Measurements from ENCODE around the gene PYGO1.
"Not testable (repeated sequence)": the region's sequence is repeated elsewhere in the genome, so short reads cannot be mapped to it uniquely, and the experiment has no call there.

Gene PYGO1

DNA sequence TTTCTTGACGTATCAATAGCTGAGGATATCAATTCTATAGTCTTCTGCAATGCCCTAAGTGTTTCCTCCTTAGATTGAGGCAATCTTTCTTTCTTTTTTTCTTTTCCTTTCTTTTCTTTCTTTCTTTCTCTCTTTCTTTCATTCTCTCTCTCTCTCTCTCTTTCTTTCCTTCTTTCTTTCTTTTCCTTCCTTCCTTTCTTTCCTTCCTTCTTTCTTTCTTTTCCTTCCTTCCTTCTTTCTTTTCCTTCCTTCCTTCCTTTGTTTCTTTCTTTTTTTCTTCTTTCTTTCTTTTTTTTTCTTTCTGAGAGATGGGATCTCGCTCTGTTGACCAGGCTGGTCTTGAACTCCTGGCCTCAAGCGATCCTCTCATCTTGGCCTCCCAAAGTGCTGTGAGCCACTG is 70.1 kb downstream of the PYGO1 start:
- H3K4me3 ChIP-seq (ENCODE audit: low read depth in 1 of 2, low read length in 1 of 2), result no peak overlapping the region
- H3K9me3 ChIP-seq, result no peaks in the 10 kb centered on the region
- H3K27me3 ChIP-seq, result peaks cover 9% of the 10 kb centered on the region
- no peaks in the 10 kb centered on the region for H3K4me1 ChIP-seq (ENCODE audit: control insufficient read depth in 1 of 2, insufficient read depth in 1 of 2, low read depth in 1 of 2, low read length in 1 of 2)
- H3K36me3 ChIP-seq, result no peaks in the 10 kb centered on the region
- H3K27ac ChIP-seq, result no peak overlapping the region
- TF ChIP-seq, protein P1, sequence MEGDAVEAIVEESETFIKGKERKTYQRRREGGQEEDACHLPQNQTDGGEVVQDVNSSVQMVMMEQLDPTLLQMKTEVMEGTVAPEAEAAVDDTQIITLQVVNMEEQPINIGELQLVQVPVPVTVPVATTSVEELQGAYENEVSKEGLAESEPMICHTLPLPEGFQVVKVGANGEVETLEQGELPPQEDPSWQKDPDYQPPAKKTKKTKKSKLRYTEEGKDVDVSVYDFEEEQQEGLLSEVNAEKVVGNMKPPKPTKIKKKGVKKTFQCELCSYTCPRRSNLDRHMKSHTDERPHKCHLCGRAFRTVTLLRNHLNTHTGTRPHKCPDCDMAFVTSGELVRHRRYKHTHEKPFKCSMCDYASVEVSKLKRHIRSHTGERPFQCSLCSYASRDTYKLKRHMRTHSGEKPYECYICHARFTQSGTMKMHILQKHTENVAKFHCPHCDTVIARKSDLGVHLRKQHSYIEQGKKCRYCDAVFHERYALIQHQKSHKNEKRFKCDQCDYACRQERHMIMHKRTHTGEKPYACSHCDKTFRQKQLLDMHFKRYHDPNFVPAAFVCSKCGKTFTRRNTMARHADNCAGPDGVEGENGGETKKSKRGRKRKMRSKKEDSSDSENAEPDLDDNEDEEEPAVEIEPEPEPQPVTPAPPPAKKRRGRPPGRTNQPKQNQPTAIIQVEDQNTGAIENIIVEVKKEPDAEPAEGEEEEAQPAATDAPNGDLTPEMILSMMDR (IDR thresholded peaks at IDR 0.05), result no peak

DNA sequence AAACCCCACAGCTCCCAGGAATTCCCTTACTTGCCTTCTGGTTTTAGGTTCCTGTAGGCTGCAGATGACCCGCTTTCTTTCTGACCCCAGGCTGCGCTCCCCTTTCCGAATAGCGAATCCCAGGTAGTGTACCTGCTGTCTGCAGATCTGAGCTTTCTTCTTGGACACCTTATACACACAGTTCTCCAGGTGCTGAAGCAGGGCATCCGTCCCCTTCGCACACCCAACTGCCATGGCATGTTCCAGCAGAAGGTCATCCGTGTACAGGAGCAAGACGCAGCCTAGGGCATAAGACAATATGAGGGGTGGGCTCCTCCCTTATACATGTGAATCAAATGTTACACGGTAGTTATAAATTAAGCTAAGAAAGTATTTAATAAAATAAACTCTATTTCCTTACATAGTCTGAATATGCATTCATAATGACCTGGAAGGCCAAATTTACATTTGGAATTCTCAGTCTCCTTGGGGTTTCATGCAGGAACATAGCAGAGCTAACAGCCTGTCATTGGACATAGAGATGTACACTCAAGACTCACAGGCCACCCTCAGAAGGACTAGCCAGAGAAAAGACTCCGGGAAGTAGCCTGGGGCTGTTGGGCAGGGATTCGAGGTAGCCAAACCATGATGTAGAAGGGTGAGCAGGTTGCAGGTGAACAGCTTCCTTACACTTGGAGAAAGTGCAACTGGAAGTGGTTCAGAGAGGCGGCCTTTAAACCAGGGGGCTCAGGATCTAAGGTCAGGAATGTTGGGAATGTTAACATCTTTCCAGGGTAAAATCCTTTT is 72.0 kb downstream of the PYGO1 start:
- Histone ChIP-seq H3K27ac (no peak overlapping the region), H3K4me1 (ENCODE audit: control insufficient read depth in 1 of 2, insufficient read depth in 1 of 2, low read depth in 1 of 2, low read length in 1 of 2) (no peaks in the 10 kb centered on the region), H3K27me3 (no peaks in the 10 kb centered on the region), H3K4me3 (ENCODE audit: low read depth in 1 of 2, low read length in 1 of 2) (no peak overlapping the region), H3K36me3 (no peaks in the 10 kb centered on the region), H3K9me3 (no peaks in the 10 kb centered on the region)
- TF ChIP-seq, protein P1 (IDR thresholded peaks at IDR 0.05), result no peak

DNA sequence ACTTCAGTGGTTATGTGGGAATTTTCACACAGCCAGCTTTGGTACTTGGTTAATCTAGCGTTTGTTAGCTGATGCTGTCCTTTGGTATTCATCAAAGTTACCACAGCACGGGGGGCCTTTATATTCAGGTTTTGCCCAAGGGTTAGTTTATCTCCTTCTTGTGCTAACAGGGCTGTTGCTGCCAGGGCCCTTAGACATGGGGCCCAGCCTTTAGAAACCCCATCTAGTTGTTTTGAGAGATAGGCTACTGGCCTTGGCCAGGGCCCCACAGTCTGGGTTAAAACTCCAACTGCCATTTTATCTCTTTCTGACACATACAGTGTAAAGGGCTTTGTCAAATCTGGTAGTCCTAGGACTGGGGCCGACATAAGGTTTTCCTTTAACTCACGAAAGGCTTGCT is 72.7 kb downstream of the PYGO1 start:
- Histone ChIP-seq H3K4me1 (ENCODE audit: control insufficient read depth in 1 of 2, insufficient read depth in 1 of 2, low read depth in 1 of 2, low read length in 1 of 2) (no peaks in the 10 kb centered on the region), H3K27ac (no peak overlapping the region), H3K36me3 (no peaks in the 10 kb centered on the region), H3K27me3 (no peaks in the 10 kb centered on the region), H3K9me3 (no peaks in the 10 kb centered on the region), H3K4me3 (ENCODE audit: low read depth in 1 of 2, low read length in 1 of 2) (no peak overlapping the region)
- TF ChIP-seq, protein P1 (IDR thresholded peaks at IDR 0.05), result no peak

DNA sequence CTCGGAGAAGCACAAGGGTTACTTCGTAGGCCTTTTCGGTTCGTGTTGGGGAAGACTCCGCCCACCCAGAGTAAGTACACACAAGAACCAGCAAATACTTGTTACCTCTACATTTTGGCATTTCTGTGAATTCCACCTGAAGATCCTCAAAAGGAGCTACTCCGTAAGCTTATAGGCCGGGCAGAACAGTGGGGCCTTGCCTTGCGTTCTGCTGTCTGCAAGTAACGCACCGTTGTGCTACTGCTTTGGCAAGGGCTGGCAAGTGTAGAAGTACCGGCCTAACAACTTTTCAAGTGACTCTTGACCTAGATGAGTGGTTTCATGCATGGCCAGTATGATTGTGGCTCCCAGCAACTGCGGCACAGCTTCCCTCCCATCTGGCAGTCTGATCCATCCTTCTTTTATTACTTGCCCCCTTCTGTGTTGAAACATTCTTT is 73.7 kb downstream of the PYGO1 start:
- TF ChIP-seq, protein P1 (IDR thresholded peaks at IDR 0.05), result no peak
- no peak overlapping the region for H3K27ac ChIP-seq
- H3K9me3 ChIP-seq, result no peaks in the 10 kb centered on the region
- no peaks in the 10 kb centered on the region for H3K36me3 ChIP-seq
- H3K4me3 ChIP-seq (ENCODE audit: low read depth in 1 of 2, low read length in 1 of 2), result no peak overlapping the region
- no peaks in the 10 kb centered on the region for H3K27me3 ChIP-seq
- no peaks in the 10 kb centered on the region for H3K4me1 ChIP-seq (ENCODE audit: control insufficient read depth in 1 of 2, insufficient read depth in 1 of 2, low read depth in 1 of 2, low read length in 1 of 2)

DNA sequence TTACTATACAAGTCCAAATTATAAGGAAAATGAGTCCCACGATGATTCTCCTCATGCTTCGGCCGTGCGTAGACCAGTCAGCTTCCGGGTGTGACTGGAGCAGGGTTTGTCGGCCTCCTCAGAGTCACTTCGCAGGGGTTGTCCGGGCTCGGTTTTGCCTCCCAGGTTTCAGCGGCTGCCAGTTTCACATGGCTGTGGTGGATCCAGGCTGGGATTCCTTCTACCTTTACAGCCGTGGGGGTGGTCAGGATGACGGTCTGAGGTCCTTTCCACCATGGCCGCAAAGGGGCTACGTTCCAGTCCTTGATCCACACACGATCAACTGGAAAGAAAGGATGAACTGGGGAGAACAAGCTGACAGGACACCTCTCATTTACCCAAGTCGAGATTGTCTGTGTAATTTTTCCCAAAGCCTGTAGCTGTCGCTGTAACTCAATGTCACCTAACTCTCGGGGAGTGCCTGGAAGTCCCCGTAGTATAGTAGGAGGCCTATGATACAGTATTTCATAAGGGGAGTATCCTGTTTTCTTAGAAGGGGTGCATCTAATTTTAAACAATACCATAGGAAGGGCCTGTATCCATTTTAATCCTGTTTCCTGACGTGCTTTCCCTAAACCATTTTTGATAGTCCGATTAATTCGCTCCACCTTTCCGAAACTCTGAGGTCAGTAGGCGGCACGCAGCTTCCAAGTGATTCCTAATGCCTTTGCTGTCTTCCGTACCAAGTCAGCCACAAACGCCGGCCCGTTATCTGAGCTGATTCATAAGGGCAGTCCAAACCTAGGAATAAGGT is 74.3 kb downstream of the PYGO1 start:
- H3K27me3 ChIP-seq; H3K36me3 ChIP-seq; H3K9me3 ChIP-seq; H3K27ac ChIP-seq; H3K4me3 ChIP-seq (ENCODE audit: low read depth in 1 of 2, low read length in 1 of 2); H3K4me1 ChIP-seq (ENCODE audit: control insufficient read depth in 1 of 2, insufficient read depth in 1 of 2, low read depth in 1 of 2, low read length in 1 of 2): not testable (repeated sequence)

- Histone ChIP-seq H3K4me1 (ENCODE audit: control insufficient read depth in 1 of 2, insufficient read depth in 1 of 2, low read depth in 1 of 2, low read length in 1 of 2) (no peaks in the 10 kb centered on the region), H3K36me3 (no peaks in the 10 kb centered on the region), H3K4me3 (ENCODE audit: low read depth in 1 of 2, low read length in 1 of 2) (no peak overlapping the region), H3K9me3 (no peaks in the 10 kb centered on the region), H3K27me3 (no peaks in the 10 kb centered on the region), H3K27ac (no peak overlapping the region)
- TF ChIP-seq, protein P1 (IDR thresholded peaks at IDR 0.05), result no peak
Observed at GRCh38 chr15:55513152-55513551, 75.0 kb downstream of the PYGO1 start.
